ENCODE results near the gene STIM1.
"Not testable (repeated sequence)": the region's sequence is repeated elsewhere in the genome, so short reads cannot be mapped to it uniquely, and the experiment has no call there.

The STIM1 gene

GRCh38 chr11:3854977-3855807, at the start of gene STIM1:
STIM1 (plus strand) TSS chr11:3855664; CDS start chr11:3856271, 607 bp downstream.
- peak; percentile 96 to 99 (median 99) for DNase-seq (ENCODE audit: low read depth in 3 of 3)

- DNase-seq (ENCODE audit: low read depth in 3 of 3), result peak in 2 of 3 experiments; percentile 37 to 61
These were observed 47.3 kb upstream of the STIM1 start, which contains the start of gene PGAP2 for GRCh38 chr11:3807909-3808860. PGAP2 (plus strand) TSS chr11:3808560; CDS start chr11:3811260, 2,700 bp downstream.

DNA sequence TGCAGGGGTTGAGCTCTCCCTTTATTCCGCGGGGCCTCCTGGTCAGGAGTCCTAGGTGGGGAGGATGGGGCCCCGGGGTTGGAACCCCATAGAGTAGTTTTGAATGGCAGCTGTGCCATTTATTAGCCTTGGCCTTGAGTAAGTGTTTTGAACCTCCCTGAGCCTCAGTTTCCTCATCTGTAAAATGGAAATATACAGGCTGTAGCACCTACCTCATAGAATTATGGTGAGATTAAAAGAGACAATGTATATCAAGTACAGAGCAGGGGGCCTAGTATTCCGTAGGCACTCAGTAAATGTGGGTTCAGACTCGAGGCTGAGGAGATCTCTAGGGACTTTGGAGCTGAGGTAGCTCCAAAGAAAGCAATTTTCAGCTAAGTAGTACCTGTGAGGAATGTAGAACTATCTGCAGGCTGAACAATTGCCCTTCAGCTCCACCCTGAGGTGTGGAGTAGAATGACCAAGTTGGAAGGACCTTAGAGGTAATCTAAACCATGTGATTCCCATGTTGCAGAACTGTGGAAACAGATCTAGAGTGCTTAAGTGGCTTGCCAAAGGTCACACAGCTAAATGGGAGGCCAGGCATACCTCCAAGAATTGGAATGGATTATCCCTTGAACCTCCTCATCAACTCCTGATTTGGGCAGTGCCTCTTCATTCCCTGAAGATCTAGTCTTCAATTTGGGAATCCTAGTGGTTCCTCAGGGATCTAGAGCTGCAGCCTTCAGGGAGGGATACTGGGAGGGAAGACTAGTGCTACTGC, 46.4 kb upstream of the STIM1 start:
- DNase-seq (ENCODE audit: low read depth in 3 of 3), result no peak

DNA sequence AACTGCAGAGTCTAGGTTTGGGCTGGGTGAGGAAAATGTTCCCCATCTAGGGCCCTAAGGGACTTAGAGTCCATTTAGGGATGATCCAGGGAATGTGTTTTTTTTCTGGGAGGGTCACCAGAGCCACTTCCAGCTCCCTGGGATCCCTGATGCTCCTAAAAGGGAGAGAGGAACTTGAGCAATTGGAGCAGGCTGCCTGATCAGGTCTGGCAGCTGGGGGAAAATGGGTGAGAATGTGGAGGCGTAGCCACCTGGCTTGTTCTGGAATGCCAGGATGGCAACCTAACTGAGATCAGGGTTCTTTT, 45.9 kb upstream of the STIM1 start:
- DNase-seq (ENCODE audit: low read depth in 3 of 3), result no peak

GRCh38 chr11:3810446-3810845, 45.0 kb upstream of the STIM1 start:
- DNase-seq (ENCODE audit: low read depth in 3 of 3), result no peak

DNA sequence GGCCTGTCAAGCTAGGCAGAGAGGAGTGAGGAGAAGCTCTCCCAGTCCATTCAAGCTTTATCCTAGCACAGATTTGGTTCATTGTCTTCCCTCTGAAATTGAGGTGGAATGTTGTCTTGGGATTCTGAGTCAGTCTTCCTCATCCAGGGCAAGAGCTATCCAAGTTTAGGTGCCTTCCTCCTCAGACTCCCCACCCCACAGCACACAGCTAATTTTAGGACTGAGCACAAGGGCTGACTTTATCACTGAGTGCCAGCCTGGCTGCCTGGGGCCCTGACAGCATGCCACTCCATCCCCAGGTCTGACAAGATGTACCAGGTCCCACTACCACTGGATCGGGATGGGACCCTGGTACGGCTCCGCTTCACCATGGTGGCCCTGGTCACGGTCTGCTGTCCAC, 44.5 kb upstream of the STIM1 start:
- DNase-seq (ENCODE audit: low read depth in 3 of 3), result no peak

DNA sequence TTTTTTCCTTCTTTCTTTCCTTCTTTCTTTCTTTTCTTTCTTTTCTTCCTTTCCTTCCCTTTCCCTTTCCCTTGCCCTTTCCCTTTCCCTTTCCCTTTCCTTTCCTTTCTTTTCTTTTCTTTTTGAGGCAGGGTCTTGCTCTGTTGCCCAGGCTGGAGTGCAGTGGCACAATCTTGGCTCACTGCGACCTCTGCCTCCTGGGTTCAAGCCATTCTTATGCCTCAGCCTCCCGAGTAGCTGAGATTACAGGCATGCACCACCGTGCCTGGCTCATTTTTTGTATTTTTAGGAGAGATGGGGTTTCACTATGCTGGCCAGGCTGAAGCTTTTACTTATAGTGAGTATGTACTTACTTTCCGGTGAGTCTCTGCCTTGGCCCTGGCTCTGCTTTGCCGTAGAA, 40.6 kb upstream of the STIM1 start:
- DNase-seq (ENCODE audit: low read depth in 3 of 3), result not testable (repeated sequence)

- DNase-seq (ENCODE audit: low read depth in 3 of 3), result no peak
These were observed 39.6 kb upstream of the STIM1 start for GRCh38 chr11:3815845-3816244.

DNA sequence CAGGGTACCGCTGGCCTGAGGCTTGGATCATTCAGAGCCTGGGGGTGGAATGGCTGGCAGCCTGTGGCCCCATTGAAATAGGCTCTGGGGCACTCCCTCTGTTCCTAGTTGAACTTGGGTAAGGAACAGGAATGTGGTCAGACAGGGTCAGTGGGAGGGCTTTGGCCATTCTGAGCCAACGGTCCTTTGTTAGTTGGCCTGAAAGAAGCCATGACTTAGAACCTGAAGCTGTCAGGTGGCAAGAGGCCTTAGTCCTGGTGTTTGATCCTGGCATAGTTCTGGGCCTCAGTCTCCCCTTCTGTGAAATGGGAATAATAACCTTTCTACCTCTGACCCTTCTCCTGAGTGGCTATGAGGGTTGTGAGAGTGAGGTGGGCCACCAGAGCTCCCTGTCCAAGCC, 38.8 kb upstream of the STIM1 start:
- no peak for DNase-seq (ENCODE audit: low read depth in 3 of 3)

DNA sequence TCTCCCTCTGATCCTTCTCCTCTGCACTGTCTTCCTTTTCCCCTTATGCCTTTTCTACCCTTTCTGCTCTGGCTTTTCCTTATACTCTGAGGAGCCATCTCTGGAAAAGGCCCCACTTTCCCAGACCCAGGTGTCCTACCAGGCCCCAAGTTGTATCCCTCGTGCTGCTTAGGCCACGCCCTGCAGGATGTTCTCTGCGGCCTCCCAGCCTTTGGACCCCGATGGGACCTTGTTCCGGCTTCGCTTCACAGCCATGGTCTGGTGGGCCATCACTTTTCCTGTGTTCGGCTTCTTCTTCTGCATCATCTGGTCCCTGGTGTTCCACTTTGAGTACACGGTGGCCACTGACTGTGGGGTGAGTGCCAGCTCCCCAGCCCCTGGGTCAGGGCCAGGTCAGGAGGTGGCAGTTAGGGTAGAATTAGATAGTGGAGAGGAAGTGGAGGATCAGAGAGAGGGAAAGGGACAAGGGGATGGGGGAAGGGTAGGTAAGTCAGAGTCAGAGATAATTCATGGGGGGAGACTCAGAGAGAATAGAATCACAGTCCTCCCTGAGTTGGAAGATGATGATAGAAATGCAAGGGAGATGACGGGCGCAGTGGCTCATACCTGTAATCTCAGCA, 38.2 kb upstream of the STIM1 start:
- no peak for DNase-seq (ENCODE audit: low read depth in 3 of 3)

- DNase-seq (ENCODE audit: low read depth in 3 of 3), result no peak
These were observed 34.5 kb upstream of the STIM1 start for GRCh38 chr11:3820971-3821370.

DNA sequence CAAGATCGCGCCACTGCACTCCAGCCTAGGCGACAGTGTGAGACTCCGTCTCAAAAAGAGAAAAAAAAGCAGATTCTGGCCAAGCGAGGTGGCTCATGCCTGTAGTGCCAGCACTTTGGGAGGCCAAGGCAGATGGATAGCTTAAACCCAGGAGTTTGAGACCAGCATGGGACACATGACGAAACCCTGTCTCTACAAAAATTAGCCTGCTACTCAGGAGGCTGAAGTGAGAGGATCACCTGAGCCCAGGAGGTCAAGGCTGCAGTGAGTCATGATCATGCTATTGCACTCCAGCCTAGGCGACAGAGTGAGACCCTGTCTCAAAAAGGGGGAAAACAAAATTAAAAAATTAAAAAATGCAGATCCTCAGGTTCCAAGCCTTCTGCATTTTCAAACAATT, 33.2 kb upstream of the STIM1 start:
- DNase-seq (ENCODE audit: low read depth in 3 of 3), result no peak

GRCh38 chr11:3823303-3823702, 32.2 kb upstream of the STIM1 start:
- no peak for DNase-seq (ENCODE audit: low read depth in 3 of 3)

GRCh38 chr11:3823762-3824506, 31.5 kb upstream of the STIM1 start:
- no peak for DNase-seq (ENCODE audit: low read depth in 3 of 3)

GRCh38 chr11:3824714-3825472, 30.6 kb upstream of the STIM1 start:
- DNase-seq (ENCODE audit: low read depth in 3 of 3), result peak; percentile 67 to 81 (median 74)

DNA sequence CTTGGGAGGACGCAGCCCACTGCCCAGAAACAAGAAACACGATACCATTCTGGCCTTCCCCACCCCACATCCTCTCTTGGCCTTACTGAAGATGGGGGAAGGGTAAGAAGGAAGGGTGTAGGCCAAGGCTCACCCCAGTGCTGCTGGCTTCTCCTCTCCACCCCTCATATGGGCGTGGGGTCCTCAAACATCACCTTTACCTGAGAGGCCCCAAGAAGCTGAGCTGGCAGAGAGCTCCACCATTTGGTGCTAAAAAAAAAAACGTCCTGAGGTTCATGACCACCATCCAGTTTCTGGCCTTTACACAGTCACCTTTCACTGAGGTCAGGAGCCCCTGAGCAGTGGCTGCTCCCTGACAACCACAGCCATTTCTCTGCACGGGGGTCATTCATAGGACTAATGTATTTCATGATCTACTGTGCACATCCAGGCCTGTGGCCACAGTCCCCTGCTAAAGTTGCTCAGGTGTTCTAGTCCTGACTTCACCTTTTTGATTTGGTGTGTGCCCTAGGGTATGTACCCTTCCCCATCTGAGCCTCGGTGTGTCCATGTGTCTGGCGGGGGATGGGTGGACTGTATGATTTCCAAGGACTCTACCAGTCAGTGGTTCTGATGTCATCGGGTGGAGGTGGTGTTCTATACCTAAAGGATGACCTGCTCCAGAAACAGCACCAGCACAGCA, 29.9 kb upstream of the STIM1 start:
- no peak for DNase-seq (ENCODE audit: low read depth in 3 of 3)

DNA sequence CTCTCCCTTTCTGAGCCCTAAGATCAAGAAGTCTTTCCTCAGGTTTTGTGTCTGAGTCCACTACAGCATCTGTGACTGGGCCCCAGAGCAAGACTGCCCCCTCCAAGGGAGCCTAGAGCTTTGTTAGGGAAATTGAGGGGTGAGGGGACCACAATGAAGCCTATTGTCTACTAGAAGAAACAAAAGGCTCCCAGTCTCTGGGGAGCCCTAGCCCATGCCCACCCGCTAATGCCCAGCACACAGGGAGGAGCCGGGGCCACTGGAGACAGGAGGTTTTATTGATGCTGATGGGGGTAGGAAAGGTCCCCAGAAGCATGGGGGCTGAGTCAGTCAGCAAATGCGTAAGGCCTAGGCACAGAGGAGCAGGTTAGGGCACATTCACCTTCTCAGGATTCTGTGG, 28.7 kb upstream of the STIM1 start:
- DNase-seq (ENCODE audit: low read depth in 3 of 3), result no peak

- DNase-seq (ENCODE audit: low read depth in 3 of 3), result no peak
These were observed 27.9 kb upstream of the STIM1 start for GRCh38 chr11:3827434-3828186.

- DNase-seq (ENCODE audit: low read depth in 3 of 3), result no peak
These were observed 25.4 kb upstream of the STIM1 start for GRCh38 chr11:3830088-3830487.
